HG03575 (cell line): Measurements from ENCODE around the gene ATXN8OS.
A peak's percentile ranks its signal among the peaks of the same experiment; 100 is the strongest.
"Not testable (repeated sequence)": the region's sequence is repeated elsewhere in the genome, so short reads cannot be mapped to it uniquely, and the experiment has no call there.

ENCODE experiments used
- ATAC-seq: cut with Tn5 transposase; IDR thresholded peaks from one replicate; pipeline ENCODE4 v1.9.1; 2021; ENCODE audit not compliant: unreplicated experiment, insufficient number of reproducible peaks, low FRiP score; ENCODE audit errors: extremely low read depth

ATXN8OS gene

GRCh38 chr13:70107498-70108281 lies at the start of gene ATXN8OS:
ATXN8OS (plus strand) TSS chr13:70107826.
- ATAC-seq: no peak

GRCh38 chr13:70080012-70080411 lies 27.6 kb upstream of the ATXN8OS start:
- no peak for ATAC-seq

GRCh38 chr13:70087247-70087646 lies 20.4 kb upstream of the ATXN8OS start:
- ATAC-seq: no peak

- ATAC-seq: no peak
These were observed 18.7 kb upstream of the ATXN8OS start for GRCh38 chr13:70088926-70089325.

- ATAC-seq: peak; percentile 78
These were observed 17.4 kb upstream of the ATXN8OS start for GRCh38 chr13:70090036-70090723.

GRCh38 chr13:70098669-70099068 lies 9.0 kb upstream of the ATXN8OS start:
- ATAC-seq: no peak

GRCh38 chr13:70104481-70104880 lies 3.1 kb upstream of the ATXN8OS start:
- no peak for ATAC-seq

GRCh38 chr13:70107125-70107497 lies 515 bp upstream of the ATXN8OS start:
- no peak for ATAC-seq

- ATAC-seq: no peak
These were observed 905 bp downstream of the ATXN8OS start, which contains the start of gene KLHL1 for GRCh38 chr13:70108356-70109105. KLHL1 (minus strand) TSS chr13:70108452; CDS start chr13:70107699, 753 bp downstream.

- no peak for ATAC-seq
These were observed 9.8 kb downstream of the ATXN8OS start for GRCh38 chr13:70117338-70117905.

- ATAC-seq: no peak
These were observed 18.1 kb downstream of the ATXN8OS start for GRCh38 chr13:70125693-70126092.

GRCh38 chr13:70128098-70128497 lies 20.5 kb downstream of the ATXN8OS start:
- ATAC-seq: no peak

- not testable (repeated sequence) for ATAC-seq
These were observed 35.0 kb downstream of the ATXN8OS start for GRCh38 chr13:70142658-70143057.

GRCh38 chr13:70162141-70162540 lies 54.5 kb downstream of the ATXN8OS start:
- ATAC-seq: no peak

GRCh38 chr13:70170689-70171088 lies 63.1 kb downstream of the ATXN8OS start:
- no peak for ATAC-seq

GRCh38 chr13:70171151-70171550 lies 63.5 kb downstream of the ATXN8OS start:
- ATAC-seq: no peak

GRCh38 chr13:70172946-70173597 lies 65.4 kb downstream of the ATXN8OS start:
- no peak for ATAC-seq

- ATAC-seq: no peak
These were observed 66.0 kb downstream of the ATXN8OS start for GRCh38 chr13:70173598-70173959.

GRCh38 chr13:70178346-70178745 lies 70.7 kb downstream of the ATXN8OS start:
- ATAC-seq: no peak
